ENCODE data around the gene PRKN.

PRKN gene

DNA sequence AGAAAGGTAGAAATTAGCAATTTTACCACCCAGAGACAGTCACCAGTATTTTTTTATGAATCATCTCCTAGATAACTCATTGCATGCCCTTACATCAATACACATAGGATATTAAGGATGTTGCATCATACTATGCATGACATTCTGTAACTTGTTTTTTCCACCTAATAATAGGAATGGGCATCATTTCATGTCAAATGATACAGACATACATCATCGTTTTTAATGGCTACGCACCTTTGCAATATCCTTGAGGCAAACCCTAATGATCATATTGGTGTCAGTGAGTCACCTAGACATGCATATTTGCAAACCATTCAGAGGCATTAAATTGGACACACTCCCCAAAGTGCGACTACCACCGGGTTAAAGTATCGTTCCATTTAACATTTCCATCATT lies 1144.0 kb downstream of the PRKN start:
- no peak overlapping the region for H3K4me2 ChIP-seq
- TF ChIP-seq, protein P1, sequence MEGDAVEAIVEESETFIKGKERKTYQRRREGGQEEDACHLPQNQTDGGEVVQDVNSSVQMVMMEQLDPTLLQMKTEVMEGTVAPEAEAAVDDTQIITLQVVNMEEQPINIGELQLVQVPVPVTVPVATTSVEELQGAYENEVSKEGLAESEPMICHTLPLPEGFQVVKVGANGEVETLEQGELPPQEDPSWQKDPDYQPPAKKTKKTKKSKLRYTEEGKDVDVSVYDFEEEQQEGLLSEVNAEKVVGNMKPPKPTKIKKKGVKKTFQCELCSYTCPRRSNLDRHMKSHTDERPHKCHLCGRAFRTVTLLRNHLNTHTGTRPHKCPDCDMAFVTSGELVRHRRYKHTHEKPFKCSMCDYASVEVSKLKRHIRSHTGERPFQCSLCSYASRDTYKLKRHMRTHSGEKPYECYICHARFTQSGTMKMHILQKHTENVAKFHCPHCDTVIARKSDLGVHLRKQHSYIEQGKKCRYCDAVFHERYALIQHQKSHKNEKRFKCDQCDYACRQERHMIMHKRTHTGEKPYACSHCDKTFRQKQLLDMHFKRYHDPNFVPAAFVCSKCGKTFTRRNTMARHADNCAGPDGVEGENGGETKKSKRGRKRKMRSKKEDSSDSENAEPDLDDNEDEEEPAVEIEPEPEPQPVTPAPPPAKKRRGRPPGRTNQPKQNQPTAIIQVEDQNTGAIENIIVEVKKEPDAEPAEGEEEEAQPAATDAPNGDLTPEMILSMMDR (conservative IDR thresholded peaks at IDR 0.05; ENCODE audit: low read depth, low read length): no peak
- H3K27ac ChIP-seq: no peak overlapping the region
- H2AFZ ChIP-seq (ENCODE audit: low read depth): no peak overlapping the region
- H3K27me3 ChIP-seq (ENCODE audit: insufficient read depth, low read depth): no peaks in the 10 kb centered on the region
- H4K20me1 ChIP-seq (ENCODE audit: insufficient read depth): no peaks in the 10 kb centered on the region
- no peaks in the 10 kb centered on the region for H3K4me1 ChIP-seq (ENCODE audit: low read depth, poor library complexity, severe bottlenecking)
- H3K36me3 ChIP-seq (ENCODE audit: insufficient read depth): no peaks in the 10 kb centered on the region
- no peak overlapping the region for H3K4me3 ChIP-seq (IDR thresholded peaks at IDR 0.05; ENCODE audit: insufficient read depth, low read depth, low read length)
- no peaks in the 10 kb centered on the region for H3K79me2 ChIP-seq (ENCODE audit: insufficient read depth, low read depth)
- H3K9ac ChIP-seq: no peak overlapping the region

DNA sequence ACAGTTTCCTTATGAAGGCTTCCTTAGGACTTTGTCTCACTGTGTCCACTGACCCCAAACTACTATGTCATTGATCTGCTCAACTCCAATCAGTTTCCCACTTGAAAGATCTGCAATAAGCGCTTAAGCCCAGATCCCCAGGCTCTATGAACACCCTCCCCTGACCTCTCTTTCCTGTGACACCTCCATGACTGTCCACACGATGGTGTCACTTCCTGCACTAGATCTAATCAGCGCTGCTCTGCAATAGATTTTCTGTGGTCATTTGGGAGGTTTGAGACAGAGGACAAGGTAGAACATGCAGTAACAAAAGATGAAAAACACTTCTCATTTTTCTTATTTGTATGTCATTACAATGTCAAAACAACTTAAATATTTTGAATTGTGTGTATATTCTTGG lies 1149.1 kb downstream of the PRKN start:
- Histone ChIP-seq H3K9ac (no peak overlapping the region), H3K27me3 (ENCODE audit: insufficient read depth, low read depth) (no peaks in the 10 kb centered on the region), H3K4me3 (IDR thresholded peaks at IDR 0.05; ENCODE audit: insufficient read depth, low read depth, low read length) (no peak overlapping the region), H3K79me2 (ENCODE audit: insufficient read depth, low read depth) (no peaks in the 10 kb centered on the region), H3K4me2 (no peak overlapping the region), H2AFZ (ENCODE audit: low read depth) (no peak overlapping the region), H4K20me1 (ENCODE audit: insufficient read depth) (no peaks in the 10 kb centered on the region), H3K4me1 (ENCODE audit: low read depth, poor library complexity, severe bottlenecking) (no peaks in the 10 kb centered on the region), H3K27ac (no peak overlapping the region), H3K36me3 (ENCODE audit: insufficient read depth) (no peaks in the 10 kb centered on the region)
- TF ChIP-seq, protein P1 (conservative IDR thresholded peaks at IDR 0.05; ENCODE audit: low read depth, low read length): no peak

GRCh38 chr6:161575523-161576254 lies 1151.9 kb downstream of the PRKN start:
- H3K4me2 ChIP-seq: no peak overlapping the region
- TF ChIP-seq, protein P1 (conservative IDR thresholded peaks at IDR 0.05; ENCODE audit: low read depth, low read length): no peak
- no peaks in the 10 kb centered on the region for H3K27me3 ChIP-seq (ENCODE audit: insufficient read depth, low read depth)
- H3K79me2 ChIP-seq (ENCODE audit: insufficient read depth, low read depth): no peaks in the 10 kb centered on the region
- no peaks in the 10 kb centered on the region for H3K4me1 ChIP-seq (ENCODE audit: low read depth, poor library complexity, severe bottlenecking)
- no peak overlapping the region for H3K9ac ChIP-seq
- no peaks in the 10 kb centered on the region for H3K36me3 ChIP-seq (ENCODE audit: insufficient read depth)
- H4K20me1 ChIP-seq (ENCODE audit: insufficient read depth): no peaks in the 10 kb centered on the region
- no peak overlapping the region for H2AFZ ChIP-seq (ENCODE audit: low read depth)
- no peak overlapping the region for H3K4me3 ChIP-seq (IDR thresholded peaks at IDR 0.05; ENCODE audit: insufficient read depth, low read depth, low read length)
- H3K27ac ChIP-seq: no peak overlapping the region

GRCh38 chr6:161568885-161569456 lies 1158.6 kb downstream of the PRKN start:
- no peaks in the 10 kb centered on the region for H3K4me1 ChIP-seq (ENCODE audit: low read depth, poor library complexity, severe bottlenecking)
- H3K27ac ChIP-seq: no peak overlapping the region
- no peaks in the 10 kb centered on the region for H3K27me3 ChIP-seq (ENCODE audit: insufficient read depth, low read depth)
- H2AFZ ChIP-seq (ENCODE audit: low read depth): no peak overlapping the region
- H3K36me3 ChIP-seq (ENCODE audit: insufficient read depth): no peaks in the 10 kb centered on the region
- TF ChIP-seq, protein P1 (conservative IDR thresholded peaks at IDR 0.05; ENCODE audit: low read depth, low read length): no peak
- H3K9ac ChIP-seq: no peak overlapping the region
- H3K4me3 ChIP-seq (IDR thresholded peaks at IDR 0.05; ENCODE audit: insufficient read depth, low read depth, low read length): no peak overlapping the region
- no peak overlapping the region for H3K4me2 ChIP-seq
- H4K20me1 ChIP-seq (ENCODE audit: insufficient read depth): no peaks in the 10 kb centered on the region
- no peaks in the 10 kb centered on the region for H3K79me2 ChIP-seq (ENCODE audit: insufficient read depth, low read depth)
